Erythroblast (primary cell): ENCODE data around the gene PARL.

ENCODE experiments used
- DNase-seq, 2 experiments: peaks; one replicate each; lab custom pipeline; 2025; lab: John Stamatoyannopoulos, UW
- GATA1 ChIP-seq: IDR thresholded peaks from 2 replicates; pipeline ENCODE4 v1.6.1; 2011; ENCODE audit warnings: low read depth, mild to moderate bottlenecking, control low read depth, low read length, moderate library complexity
- POLR2A ChIP-seq: IDR thresholded peaks from 2 replicates; pipeline ENCODE4 v1.6.1; 2011; ENCODE audit warnings: mild to moderate bottlenecking, low read length

PARL gene

GRCh38 chr3:183912895-183913579 is 28.4 kb upstream of the PARL start:
- DNase-seq, result peak in 1 of 2 experiments; percentile 21
- TF ChIP-seq GATA1 (no peak), POLR2A (no peak)

GRCh38 chr3:183911763-183912506 is 27.3 kb upstream of the PARL start:
- DNase-seq, result peak in 1 of 2 experiments; percentile 36
- TF ChIP-seq POLR2A (no peak), GATA1 (no peak)

DNA sequence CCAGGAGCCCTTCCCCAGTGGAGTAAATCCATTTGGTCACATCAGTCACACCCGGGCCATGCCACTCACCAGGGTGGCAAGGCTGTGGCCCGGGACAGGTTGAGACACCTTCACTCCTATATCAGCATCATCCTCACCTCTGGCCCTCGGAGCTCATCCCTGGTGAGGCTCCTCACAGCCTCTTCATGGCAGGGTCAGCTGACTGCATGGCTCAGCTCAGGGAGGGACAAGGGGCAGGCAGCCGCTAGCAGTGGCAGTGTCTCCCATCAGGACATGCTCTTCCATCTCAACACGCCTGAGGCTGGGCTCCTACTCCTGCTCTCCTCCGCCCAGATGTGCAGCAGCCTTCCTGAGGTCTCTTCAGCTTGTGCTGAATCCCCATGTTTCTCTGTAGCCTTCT is 26.4 kb upstream of the PARL start:
- no peak for TF ChIP-seq GATA1
- no peak for TF ChIP-seq POLR2A
- no peak for DNase-seq

DNA sequence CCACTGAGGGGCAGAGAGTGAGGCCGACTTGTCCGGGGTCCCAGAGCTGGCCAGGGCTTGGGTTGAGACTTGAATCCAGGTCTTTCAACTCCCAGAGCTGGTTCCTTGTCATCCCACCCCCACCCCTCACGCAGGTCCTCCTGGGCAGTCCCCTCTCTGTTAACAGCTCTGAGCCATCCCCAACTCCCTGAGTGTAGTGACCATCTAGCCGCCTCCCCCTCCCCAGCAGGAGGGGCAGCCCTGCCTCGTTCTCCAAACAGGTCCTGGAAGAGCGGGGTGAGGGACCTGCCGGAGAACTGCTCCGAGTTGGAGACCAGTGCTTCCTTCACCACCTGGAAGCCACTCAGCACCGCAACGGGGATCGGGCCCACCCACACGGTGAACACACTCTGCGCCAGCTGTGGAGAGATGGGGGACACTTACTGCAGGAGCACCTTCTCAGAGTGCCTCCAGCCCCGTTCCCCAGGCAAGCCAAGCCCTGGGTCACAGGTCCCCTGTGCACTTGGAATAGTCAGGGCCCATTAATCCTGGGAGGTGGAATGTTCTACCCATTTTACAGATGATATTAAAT is 24.4 kb upstream of the PARL start:
- no peak for DNase-seq
- TF ChIP-seq GATA1, result no peak
- no peak for TF ChIP-seq POLR2A

DNA sequence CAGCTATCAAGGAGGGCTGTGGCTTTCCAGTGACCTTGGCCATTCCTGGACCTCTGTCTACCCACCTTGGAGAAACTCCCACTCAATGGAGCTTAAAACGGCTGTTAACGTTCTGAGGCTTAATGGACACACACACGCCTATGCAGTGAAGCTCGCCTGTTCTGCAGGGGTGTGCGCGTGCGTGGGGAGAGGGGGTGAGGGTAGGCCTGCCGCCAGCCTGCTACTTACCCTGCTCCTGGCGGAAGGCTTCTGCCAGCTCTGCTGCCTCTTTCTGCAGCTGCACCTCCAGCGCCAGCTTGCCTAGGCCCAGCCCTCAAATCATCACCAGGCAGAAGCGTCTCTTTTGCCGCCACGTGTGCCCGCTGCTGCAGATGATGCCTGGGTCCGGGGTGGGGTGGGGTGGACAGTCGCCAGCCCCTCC is 23.2 kb upstream of the PARL start:
- no peak for DNase-seq
- TF ChIP-seq GATA1 (no peak), POLR2A (no peak)

- no peak for DNase-seq
- TF ChIP-seq GATA1 (no peak), POLR2A (no peak)
Observed at GRCh38 chr3:183907176-183907575, 22.5 kb upstream of the PARL start.

DNA sequence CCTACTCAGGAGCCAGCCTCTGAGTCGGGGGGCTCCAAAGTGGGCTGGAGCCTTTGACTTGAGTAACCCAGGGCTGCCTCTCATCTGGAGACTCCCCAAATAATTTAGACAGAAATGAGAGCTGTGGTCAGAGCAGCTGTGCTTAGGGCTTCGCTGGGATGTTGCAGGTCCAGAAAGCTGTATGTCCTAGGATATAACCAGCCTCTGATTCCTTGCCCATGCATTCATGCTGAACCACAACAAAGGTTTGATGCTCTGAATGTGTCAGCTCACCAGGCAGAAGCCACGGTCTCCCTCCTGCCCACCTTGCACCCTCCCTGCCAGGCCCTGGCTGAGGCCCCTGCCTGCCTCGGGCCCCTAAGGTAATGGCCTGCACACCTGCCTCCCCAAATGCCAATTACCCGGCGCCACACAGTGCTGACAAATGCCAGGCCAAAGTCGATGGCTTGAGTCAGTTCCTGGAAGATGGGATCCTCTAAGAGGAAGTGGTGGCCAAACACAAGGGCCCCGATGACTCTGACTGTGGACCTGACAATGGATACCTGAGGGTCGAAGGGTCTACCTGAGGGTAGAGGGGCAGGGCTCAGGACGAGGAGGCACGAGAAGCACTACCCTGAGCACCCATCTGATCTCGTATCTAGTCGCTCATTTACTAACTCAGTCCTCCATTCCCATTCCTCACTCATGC is 21.7 kb upstream of the PARL start:
- TF ChIP-seq POLR2A, result no peak
- no peak for TF ChIP-seq GATA1
- no peak for DNase-seq

DNA sequence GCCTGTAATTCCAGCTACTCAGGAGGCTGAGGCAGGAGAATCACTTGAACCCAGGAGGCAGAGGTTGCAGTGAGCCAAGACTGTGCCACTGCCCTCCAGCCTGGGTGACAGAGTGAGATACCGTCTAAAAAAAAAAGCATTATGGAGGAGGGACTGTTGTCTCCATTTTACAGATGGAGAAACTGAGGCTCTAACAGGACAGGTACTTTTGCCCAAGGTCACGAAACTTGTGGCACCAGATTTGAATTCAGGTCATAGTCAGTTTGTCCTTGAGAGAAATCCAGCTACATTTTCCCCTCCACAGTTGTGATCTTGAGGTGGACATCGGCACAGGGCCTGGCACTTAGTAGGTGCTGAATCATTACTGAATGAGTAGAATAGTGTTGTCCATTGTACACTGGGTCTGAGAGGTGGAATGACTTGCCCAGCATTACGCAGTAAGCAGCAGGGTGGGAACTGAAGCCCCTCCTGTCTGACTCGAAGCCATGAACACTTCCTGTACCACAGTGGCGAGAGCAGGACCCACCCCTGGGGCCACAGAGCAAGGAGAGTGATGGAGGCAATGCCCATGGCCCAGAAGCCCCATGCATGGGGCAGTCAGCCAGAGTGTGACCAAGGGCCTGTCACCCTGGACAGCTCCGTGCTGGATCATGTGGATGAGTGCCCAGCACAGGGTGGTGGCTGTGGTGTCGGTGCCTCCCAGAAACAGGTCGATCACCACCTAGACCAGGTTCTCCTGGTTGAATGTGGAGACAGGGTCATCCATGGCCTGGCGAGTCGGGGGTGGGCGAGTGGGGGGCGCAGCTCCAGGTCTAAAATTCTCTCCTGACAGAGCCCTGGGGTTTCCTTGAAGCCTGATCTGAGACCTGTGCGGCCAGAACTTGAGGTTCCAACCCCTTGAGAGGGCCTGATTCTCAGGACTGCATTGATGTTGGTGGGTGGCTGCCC is 20.4 kb upstream of the PARL start:
- TF ChIP-seq GATA1 (no peak), POLR2A (no peak)
- no peak for DNase-seq

- no peak for TF ChIP-seq GATA1
- no peak for TF ChIP-seq POLR2A
- no peak for DNase-seq
Observed at GRCh38 chr3:183898028-183898431, 13.3 kb upstream of the PARL start.

GRCh38 chr3:183897606-183898005 is 12.9 kb upstream of the PARL start:
- DNase-seq, result no peak

DNA sequence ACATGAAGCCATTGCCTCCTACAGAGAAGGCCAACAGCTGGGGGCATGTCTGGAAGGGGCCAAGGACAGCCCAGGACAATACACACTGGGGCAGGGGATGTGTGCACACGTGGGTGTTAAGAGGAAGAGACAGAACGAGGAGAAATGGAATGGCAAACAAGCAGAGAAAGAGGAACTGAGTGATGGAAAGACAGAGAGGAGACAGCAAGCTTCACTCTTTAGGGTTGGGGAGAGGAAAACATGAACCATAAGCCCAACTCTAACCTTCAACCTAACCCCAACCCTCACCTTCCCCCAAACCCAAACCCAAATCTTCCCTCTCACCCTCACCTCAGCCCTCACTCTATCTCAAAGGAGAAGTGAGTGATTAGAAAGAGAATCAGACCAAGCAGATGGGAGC is 11.9 kb upstream of the PARL start:
- DNase-seq, result no peak
- TF ChIP-seq GATA1 (no peak), POLR2A (no peak)

More at GRCh38 chr3:183897606-183898005, 12.9 kb upstream of the PARL start:
- no peak for TF ChIP-seq POLR2A
- TF ChIP-seq GATA1, result no peak

GRCh38 chr3:183896184-183896583 is 11.5 kb upstream of the PARL start:
- TF ChIP-seq POLR2A (no peak), GATA1 (no peak)

DNA sequence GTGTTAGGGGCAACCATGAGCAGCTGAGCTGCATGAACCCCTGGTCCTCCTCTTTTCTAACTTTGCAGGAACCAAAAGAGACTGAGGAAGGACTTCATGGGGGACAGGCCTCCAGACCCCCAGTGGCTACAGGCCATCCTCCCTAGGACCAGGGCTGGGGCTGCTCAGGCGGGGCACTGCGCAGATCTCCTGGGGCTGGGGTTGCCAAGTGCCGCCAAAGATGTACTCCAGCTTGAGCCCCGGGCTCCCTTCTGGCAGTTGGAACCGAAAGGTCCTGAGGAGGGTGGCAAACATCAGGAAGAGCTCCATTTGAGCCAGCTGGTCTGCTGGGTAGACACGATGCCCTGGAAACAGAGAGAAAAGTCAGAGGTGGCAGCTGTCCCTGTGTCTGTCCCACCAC is 11.1 kb upstream of the PARL start:
- DNase-seq, result no peak
- TF ChIP-seq GATA1, result no peak
- TF ChIP-seq POLR2A, result no peak

More at GRCh38 chr3:183896184-183896583, 11.5 kb upstream of the PARL start:
- no peak for DNase-seq
